Sigmoid colon (tissue), 7 donors: ENCODE data around the gene ENTREP1. TPM values are rescaled to one million over a fixed set of nuclear protein-coding genes. Genes with fewer than 3 reads are reported as not detected.
"Not testable (repeated sequence)": the region's sequence is repeated elsewhere in the genome, so short reads cannot be mapped to it uniquely, and the experiment has no call there.

ENCODE experiments used
- DNase-seq: peaks from one replicate; pipeline ENCODE4 v3.0.0-alpha.2; 2019
- H3K27ac ChIP-seq, 4 donors: fragments of 200-600 bp; sonication (generic); one replicate each; pipeline ENCODE4 v1.5.1; 2016 to 2019; ENCODE audit warnings: mild to moderate bottlenecking in 1 of 4
- H3K27me3 ChIP-seq, 3 donors: fragments of 200-600 bp; sonication (generic); one replicate each; pipeline ENCODE4 v1.5.1; 2019; ENCODE audit warnings: mild to moderate bottlenecking in 1 of 3
- H3K36me3 ChIP-seq, 4 donors: fragments of 200-600 bp; sonication (generic); one replicate each; pipeline ENCODE4 v1.5.1; 2016 to 2019
- H3K4me1 ChIP-seq, 4 donors: fragments of 200-600 bp; sonication (generic); one replicate each; pipeline ENCODE4 v1.5.1; 2017 to 2019
- H3K4me3 ChIP-seq, 4 donors: fragments of 200-600 bp; sonication (generic); one replicate each; pipeline ENCODE4 v1.5.1; 2017 to 2019; ENCODE audit warnings: mild to moderate bottlenecking in 2 of 4, moderate library complexity in 1 of 4
- H3K9me3 ChIP-seq, 4 donors: fragments of 200-600 bp in 3 of 4; sonication (generic) in 3 of 4; one replicate each; pipeline versions ENCODE4 v1.5.1 to v1.6.1; 2013 to 2019
- EP300 ChIP-seq, 4 donors: sonication (generic); formaldehyde crosslinking; IDR thresholded peaks; one replicate each; pipeline ENCODE4 v1.6.1; 2017; ENCODE audit warnings: antibody characterized with exemption in 4 of 4
- POLR2A ChIP-seq, 2 donors: fragments of 450-650 bp; IDR thresholded peaks; one replicate each; pipeline ENCODE4 v1.6.1; 2016; ENCODE audit warnings: antibody characterized with exemption in 2 of 2, mild to moderate bottlenecking in 2 of 2, moderate library complexity in 2 of 2
- POLR2AphosphoS5 ChIP-seq, 4 donors: sonication (generic); formaldehyde crosslinking; IDR thresholded peaks; one replicate each; pipeline ENCODE4 v1.6.1; 2017; ENCODE audit warnings: antibody characterized with exemption in 4 of 4
- WGBS, 2 donors: extraction: QIAGEN DNeasy Blood & Tissue Kit; methylation state at CpG; one replicate each; pipeline ENCODE4 v1.1.7; 2013; 5-methylcytosine and 5-hydroxymethylcytosine counted together
- intact Hi-C: fragments of 100-400 bp; cut with DNase I; formaldehyde crosslinking; loops from one replicate; pipeline ENCODE4 v1.15.1; 2023
- polyA plus RNA-seq, 3 donors: library from polyadenylated mRNA; stranded (reverse); fragments of 200-250 nt; gene quantifications; one replicate each; pipeline ENCODE4 v1.2.3, GENCODE V29; 2013
- total RNA-seq, 4 donors: library from RNA; depleted of rRNA; stranded (reverse); fragments of >200 nt; gene quantifications; one replicate each; pipeline ENCODE4 v1.1.0, GENCODE V29; 2016
- TF ChIP-seq, protein P1 (sequence below), 4 experiments: fragments of 450-650 bp in 3 of 4; fragments of 200-600 bp in 1 of 4; IDR thresholded peaks; one replicate each; pipeline ENCODE4 v1.5.1; 2016 to 2019; ENCODE audit warnings: antibody characterized with exemption in 4 of 4, mild to moderate bottlenecking in 3 of 4, moderate library complexity in 2 of 4
- donor health status: healthy with polysubstance abuse.
- donor health status: Bipolar disorder and iron deficiency.
- donor health status: healthy.

ENTREP1 gene
- total and polyA plus RNA-seq, 7 donors = 1.2 to 81.9 (median 3.7) TPM; not detected in 1

DNA sequence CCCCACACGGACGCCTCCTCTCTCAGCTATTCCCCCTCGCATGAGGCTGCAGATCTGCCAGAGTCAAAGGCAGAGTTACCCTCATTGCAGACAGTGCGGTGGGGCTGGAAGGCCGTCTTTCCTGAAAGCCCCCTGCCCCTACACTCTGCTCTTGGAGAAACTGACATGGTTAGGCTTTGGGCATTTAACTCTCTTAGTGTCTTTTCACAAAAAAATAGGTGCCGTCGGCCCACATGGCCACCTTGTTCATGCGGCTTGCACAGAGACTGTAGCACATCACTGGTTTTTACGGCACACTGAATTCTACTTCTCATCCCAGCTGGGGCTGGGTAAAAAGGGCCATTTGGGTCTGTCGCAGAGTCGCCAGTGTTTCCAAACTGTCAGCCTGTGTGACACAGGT, 107.6 kb downstream of the ENTREP1 start:
- intact Hi-C loops = no loop called here
- Histone ChIP-seq H3K9me3 (no peaks in the 10 kb centered on the region), H3K27ac (no peak overlapping the region), H3K36me3 (no peaks in the 10 kb centered on the region), H3K4me3 (no peak overlapping the region), H3K27me3 (no peaks in the 10 kb centered on the region), H3K4me1 (no peaks in the 10 kb centered on the region)
- DNase-seq = no peak
- 91 to 95% methylated on average over 11 of the region's 11 CpGs for WGBS, 2 donors
- TF ChIP-seq, protein P1, sequence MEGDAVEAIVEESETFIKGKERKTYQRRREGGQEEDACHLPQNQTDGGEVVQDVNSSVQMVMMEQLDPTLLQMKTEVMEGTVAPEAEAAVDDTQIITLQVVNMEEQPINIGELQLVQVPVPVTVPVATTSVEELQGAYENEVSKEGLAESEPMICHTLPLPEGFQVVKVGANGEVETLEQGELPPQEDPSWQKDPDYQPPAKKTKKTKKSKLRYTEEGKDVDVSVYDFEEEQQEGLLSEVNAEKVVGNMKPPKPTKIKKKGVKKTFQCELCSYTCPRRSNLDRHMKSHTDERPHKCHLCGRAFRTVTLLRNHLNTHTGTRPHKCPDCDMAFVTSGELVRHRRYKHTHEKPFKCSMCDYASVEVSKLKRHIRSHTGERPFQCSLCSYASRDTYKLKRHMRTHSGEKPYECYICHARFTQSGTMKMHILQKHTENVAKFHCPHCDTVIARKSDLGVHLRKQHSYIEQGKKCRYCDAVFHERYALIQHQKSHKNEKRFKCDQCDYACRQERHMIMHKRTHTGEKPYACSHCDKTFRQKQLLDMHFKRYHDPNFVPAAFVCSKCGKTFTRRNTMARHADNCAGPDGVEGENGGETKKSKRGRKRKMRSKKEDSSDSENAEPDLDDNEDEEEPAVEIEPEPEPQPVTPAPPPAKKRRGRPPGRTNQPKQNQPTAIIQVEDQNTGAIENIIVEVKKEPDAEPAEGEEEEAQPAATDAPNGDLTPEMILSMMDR (IDR thresholded peaks at IDR 0.05) = no peak
- no peak for TF ChIP-seq POLR2A (IDR thresholded peaks at IDR 0.05)
- no peak for TF ChIP-seq EP300 (IDR thresholded peaks at IDR 0.05)
- no peak for TF ChIP-seq POLR2AphosphoS5 (IDR thresholded peaks at IDR 0.05)

DNA sequence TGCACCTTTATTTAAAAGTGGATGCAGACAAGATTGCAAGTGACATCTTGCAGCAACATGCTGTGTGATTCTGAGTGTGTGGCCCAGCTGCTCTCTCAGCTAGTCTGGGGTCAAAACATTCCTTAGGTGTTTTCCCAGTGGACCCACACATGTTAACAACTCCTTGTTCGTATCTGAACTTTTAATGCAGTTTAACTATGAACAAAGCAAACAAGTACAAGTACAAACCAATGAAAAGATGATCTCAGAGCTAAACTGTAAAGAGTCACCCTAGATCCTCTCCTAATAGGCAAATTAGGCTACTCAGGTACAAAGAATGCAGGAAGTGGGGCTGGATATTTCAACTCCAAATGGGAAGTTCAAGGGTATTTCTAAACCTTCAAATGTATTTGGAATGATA, 108.4 kb downstream of the ENTREP1 start:
- H3K27ac ChIP-seq = no peak overlapping the region
- TF ChIP-seq EP300 (IDR thresholded peaks at IDR 0.05) (no peak), POLR2AphosphoS5 (IDR thresholded peaks at IDR 0.05) (no peak), POLR2A (IDR thresholded peaks at IDR 0.05) (no peak)
- TF ChIP-seq, protein P1 (IDR thresholded peaks at IDR 0.05) = no peak
- no peak overlapping the region for H3K4me3 ChIP-seq
- no peaks in the 10 kb centered on the region for H3K27me3 ChIP-seq
- H3K9me3 ChIP-seq = no peaks in the 10 kb centered on the region
- H3K4me1 ChIP-seq = no peaks in the 10 kb centered on the region
- no peaks in the 10 kb centered on the region for H3K36me3 ChIP-seq
- no peak for DNase-seq
- 13 to 17% methylated on average over 1 of the region's 1 CpG for WGBS, 2 donors
- intact Hi-C loops = no loop called here

DNA sequence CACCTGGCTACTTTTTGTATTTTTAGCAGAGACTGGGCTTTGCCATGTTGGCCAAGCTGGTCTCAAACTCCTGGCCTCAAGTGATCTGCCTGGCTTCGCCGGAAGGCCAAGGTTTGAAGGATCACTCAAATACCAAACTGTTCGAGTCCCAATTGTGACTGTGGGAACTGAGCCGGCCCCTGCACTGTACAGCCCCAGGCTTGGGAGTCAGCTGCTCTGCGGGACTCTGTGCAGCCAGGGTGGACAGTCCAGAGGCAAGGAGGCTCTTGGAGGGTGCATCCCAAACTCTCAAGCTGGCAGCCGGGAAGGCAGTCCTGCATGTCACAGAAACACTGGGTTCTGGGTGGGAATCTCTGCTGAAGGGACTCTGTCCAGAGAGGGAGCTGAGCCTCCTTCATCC, 109.0 kb downstream of the ENTREP1 start:
- WGBS, 2 donors = 95 to 97% methylated on average over 6 of the region's 6 CpGs
- intact Hi-C loops = no loop called here

DNA sequence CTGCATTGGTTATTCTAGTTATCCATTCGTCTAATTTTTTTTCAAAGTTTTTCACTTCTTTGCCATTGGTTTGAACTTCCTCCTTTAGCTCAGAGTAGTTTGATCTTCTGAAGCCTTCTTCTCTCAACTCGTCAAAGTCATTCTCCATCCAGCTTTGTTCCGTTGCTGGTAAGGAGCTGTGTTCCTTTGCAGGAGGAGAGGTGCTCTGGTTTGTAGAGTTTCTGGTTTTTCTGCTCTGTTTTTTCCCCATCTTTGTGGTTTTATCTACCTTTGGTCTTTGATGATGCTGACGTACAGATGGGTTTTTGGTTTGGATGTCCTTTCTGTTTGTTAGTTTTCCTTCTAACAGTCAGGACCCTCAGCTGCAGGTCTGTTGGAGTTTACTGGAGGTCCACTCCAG, 114.6 kb downstream of the ENTREP1 start:
- H3K27ac ChIP-seq, intact Hi-C loops, H3K9me3 ChIP-seq, H3K36me3 ChIP-seq, H3K4me1 ChIP-seq, DNase-seq, H3K4me3 ChIP-seq, H3K27me3 ChIP-seq: not testable (repeated sequence)
- 75 to 92% methylated on average over 4 of the region's 4 CpGs for WGBS, 2 donors

More for the DNA sequence above, 109.0 kb downstream of the ENTREP1 start:
- H3K4me3 ChIP-seq = no peak overlapping the region
- H3K27ac ChIP-seq = no peak overlapping the region
- no peaks in the 10 kb centered on the region for H3K4me1 ChIP-seq
- TF ChIP-seq, protein P1 (IDR thresholded peaks at IDR 0.05) = no peak
- TF ChIP-seq POLR2A (IDR thresholded peaks at IDR 0.05) (no peak), EP300 (IDR thresholded peaks at IDR 0.05) (no peak), POLR2AphosphoS5 (IDR thresholded peaks at IDR 0.05) (no peak)
- H3K9me3 ChIP-seq = no peaks in the 10 kb centered on the region
- DNase-seq = no peak
- no peaks in the 10 kb centered on the region for H3K36me3 ChIP-seq
- H3K27me3 ChIP-seq = no peaks in the 10 kb centered on the region

DNA sequence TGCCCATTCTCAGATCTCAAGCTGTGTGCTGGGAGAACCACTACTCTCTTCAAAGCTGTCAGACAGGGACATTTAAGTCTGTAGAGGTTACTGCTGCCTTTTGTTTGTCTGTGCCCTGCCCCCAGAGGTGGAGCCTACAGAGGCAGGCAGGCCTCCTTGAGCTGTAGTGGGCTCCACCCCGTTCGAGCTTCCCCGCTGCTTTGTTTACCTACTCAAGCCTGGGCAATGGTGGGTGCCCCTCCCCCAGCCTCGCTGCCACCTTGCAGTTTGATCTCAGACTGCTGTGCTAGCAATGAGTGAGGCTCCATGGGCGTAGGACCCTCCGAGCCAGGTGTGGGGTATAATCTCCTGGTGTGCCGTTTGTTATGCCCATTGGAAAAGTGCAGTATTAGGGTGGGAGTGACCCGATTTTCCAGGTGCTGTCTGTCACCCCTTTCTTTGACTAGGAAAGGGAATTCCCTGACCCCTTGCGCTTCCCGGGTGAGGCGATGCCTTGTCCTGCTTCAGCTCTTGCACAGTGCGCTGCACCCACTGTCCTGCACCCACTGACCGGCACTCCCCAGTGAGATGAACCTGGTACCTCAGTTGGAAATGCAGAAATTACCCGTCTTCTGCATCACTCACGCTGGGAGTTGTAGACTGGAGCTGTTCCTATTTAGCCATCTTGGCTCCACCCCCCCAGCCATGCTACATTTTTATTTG, 115.4 kb downstream of the ENTREP1 start:
- H3K36me3 ChIP-seq, H3K27me3 ChIP-seq, intact Hi-C loops, H3K27ac ChIP-seq, H3K9me3 ChIP-seq, DNase-seq, H3K4me3 ChIP-seq, H3K4me1 ChIP-seq: not testable (repeated sequence)
- 76 to 88% methylated on average over 15 of the region's 15 CpGs for WGBS, 2 donors

Other genes with a start within 250 kb of the ENTREP1 start
- gene TJP2, start 150.9 kb upstream of the ENTREP1 start, total RNA-seq = 10 to 100 TPM; 16.1 to 27.8 (median 24.9) TPM
- gene TJP2, start 150.9 kb upstream of the ENTREP1 start, polyA plus RNA-seq = 10 to 100 TPM; 44.4 to 46.5 (median 45.5) TPM